ENCODE measurements around the gene ATP8A2.
A peak's percentile ranks its signal among the peaks of the same experiment; 100 is the strongest.

The ATP8A2 gene

DNA sequence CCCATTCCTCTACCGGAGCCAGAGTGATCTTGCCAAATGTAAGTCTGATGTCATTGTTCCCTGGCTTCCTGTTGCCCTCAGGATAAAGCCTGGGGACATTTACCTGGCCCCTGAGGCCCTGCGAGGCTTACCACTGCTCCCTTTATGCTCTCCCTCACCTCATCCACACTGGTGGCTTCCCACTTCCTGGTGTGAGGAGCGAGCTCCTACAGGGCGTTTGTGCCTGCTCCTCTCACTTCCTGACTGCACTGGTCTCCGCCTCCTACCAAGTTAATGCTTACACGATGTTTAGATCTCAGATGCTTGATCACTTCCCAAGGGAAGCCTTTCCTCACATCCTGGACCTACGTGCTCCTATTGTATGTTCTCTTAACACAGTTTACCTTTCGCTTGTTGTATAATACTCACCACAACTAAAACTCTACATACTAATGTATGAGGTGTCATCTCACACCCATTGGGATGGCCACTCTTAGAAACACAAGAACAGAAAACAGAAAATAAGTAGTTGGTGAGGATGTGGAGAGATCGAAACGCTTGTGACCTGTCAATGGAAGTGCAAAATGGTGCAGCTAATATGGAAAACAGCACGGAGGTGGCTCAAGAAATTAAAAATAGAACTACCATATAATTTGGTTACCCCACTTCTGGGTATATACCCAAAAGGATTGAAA is 502.4 kb downstream of the ATP8A2 start:
- DNase-seq (ENCODE audit: low read depth in 1 of 2, low spot score in 1 of 2), result no peak

DNA sequence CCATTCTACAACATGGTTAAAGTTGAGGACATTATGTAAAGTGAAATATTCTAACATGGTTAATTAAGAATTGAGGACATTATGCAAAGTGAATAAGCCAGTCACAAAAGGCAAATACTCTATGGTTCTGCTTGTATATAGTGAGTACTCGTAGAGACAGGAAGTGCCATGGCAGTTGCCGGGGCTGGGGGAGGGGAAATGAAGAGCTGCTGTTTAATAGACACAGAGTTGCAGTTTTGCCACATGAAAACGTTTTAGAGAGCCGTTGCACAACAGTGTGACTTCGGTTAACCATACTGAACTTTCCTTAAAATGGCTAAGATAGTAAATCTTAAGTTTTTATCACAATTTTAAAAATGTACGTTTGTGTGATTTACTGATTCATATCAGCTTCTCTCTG is 503.1 kb downstream of the ATP8A2 start:
- DNase-seq (ENCODE audit: low read depth in 1 of 2, low spot score in 1 of 2), result peak; percentile 11 to 14

DNA sequence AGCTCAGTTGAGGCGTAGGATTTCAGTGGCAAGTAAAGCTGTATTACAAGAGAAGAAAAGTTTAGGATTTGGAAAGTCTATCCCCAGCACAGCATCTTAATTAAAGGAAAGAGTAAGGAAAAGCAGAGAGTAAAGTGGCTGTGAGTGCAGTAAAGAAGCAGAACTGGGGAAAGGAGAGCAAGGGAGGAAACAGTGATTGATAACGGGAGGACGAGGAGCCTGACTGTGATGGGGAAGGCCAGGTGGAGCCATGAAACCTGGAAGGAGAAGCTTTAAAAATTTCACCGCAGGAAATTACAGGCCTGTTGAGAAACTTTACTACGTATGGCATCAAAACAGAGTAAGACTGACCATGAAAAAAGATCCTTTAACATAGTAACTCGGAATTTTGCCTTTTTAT is 504.5 kb downstream of the ATP8A2 start:
- DNase-seq (ENCODE audit: low read depth in 1 of 2, low spot score in 1 of 2), result no peak

DNA sequence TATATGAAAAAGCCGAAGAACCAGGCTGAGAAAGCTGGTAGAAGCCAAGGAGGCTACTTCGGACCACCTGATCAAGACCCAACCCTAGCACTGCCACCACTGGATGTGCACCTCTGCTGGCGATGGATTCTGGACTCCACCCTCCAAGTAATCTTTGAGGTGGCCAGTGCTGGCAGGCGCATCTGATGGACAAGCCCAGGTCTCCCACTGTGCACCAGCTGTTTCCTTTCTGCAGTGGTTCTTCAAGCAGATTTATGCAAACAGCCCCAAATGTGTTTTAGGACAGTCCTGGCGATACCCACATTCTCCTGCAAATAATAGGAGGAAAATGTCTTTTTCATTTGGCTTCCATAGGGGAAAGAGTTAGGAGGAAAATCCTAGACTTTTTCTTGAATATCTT is 507.7 kb downstream of the ATP8A2 start:
- no peak for DNase-seq (ENCODE audit: low read depth in 1 of 2, low spot score in 1 of 2)

DNA sequence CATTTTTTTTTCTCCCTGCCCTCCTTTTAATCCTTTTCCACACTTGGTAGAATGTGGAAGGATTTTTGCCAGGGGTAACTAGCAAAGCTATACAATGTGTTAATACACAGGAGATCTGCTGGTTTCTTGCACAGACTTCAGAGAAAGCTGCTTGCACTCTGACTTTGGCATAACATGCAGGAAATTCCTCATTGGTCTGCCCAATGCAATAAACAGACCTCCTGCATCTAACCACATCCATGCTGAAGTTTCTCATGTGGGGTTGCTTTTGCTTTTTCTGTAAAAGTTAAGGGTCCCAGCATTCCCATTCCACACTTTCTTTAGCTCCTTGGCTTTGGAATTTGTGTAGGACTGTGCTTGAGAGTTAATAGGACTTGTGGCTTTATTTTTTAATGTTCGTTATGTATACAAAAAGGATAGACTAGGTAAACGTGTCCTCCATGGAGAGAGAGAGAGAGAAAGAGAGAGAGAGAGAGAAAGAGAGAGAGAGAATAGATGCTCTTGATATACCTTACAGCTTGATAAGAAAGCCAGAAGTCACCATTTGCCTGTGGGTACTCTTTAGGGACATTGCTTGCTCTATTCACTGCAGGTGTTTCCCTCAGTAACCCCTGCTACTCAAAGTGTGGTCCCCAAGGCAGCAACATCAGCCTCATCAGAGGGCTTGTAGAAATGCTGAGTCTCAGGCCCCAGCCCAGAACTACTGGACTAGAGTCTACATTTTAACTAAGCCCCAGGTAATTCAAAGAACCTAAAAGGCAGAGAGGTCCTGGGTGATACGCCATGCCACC is 509.6 kb downstream of the ATP8A2 start:
- DNase-seq (ENCODE audit: low read depth in 1 of 2, low spot score in 1 of 2), result no peak

DNA sequence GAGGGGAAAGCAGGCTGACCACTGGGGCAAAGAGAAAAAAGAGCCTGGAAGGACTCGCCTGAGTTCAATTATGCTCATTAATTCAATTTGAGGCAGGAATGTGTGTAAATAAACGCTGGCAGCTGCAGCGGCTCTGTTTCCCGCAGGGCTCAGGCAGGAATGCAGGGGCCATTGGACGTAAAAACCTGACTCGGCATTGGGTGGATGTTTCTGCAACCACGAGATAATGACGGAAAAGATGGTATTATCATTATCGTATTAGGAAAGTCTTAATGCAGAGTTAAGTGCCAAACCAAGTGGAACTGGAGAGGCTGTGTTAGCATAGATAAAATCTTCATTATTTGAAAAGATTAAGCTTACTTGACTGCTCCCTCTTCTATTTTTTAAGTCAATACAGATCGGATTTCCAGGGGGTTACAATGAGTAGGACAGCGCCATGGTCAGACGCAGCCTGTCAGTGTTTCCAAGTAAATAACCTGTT is 510.2 kb downstream of the ATP8A2 start:
- DNase-seq (ENCODE audit: low read depth in 1 of 2, low spot score in 1 of 2), result no peak

DNA sequence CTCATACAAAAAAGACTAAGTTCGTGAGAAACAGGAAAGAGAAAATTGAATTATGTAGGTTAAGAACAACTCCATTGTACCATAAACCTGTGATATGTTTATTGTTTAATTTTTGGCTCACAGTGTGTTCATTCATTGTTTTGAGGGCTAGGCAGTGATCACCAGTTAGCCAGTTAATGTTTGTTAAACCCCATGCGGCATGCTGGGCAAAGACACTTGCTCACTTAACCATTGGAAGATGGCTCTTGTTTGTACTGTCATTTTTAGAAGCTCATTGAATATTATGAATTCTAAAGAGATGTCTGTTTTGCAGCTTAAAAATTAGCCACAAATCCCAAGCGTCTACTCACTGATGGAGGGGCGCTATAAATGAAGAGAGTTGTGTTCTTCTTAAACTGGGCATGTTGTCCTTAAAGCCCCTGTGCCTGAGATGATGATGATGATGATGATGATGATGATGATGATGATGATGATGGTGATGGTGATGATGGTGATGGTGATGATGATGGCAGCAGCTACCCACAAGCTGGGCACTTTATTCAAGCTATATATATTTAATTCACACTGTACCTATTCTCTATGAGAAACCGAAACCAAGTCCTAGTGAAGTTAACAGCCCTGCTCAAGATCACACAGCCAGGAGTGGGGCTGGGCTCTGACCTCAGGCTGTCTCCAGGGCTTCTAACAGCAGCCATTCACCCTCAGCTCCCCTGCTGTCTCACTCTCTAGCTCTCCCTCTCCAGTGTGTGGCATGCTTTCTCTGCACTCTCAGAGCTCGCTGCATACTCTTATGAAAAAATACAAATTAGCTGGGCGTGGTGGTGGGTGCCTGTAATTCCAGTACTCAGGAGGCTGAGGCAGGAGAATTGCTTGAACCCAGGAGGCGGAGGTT is 510.9 kb downstream of the ATP8A2 start:
- no peak for DNase-seq (ENCODE audit: low read depth in 1 of 2, low spot score in 1 of 2)

DNA sequence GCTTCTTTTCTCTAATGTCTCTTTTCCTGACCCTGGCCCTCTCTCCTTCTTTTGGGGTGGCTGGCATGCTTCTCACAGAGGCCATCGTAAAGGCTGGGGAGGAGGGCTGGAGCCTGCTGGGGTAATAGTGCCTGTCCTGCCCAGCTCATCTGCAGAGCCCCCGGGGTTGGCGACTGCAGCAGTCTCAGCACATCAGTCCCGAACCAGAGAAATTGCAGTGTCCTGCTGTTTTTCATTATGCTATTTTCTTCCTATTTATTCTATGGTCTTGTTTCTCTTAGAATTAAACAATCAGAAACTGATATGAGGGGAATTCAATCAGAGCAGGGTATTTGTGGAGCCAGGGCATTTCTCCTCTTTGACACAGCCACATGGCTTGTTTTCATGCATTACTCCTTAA is 513.6 kb downstream of the ATP8A2 start:
- DNase-seq (ENCODE audit: low read depth in 1 of 2, low spot score in 1 of 2), result no peak

DNA sequence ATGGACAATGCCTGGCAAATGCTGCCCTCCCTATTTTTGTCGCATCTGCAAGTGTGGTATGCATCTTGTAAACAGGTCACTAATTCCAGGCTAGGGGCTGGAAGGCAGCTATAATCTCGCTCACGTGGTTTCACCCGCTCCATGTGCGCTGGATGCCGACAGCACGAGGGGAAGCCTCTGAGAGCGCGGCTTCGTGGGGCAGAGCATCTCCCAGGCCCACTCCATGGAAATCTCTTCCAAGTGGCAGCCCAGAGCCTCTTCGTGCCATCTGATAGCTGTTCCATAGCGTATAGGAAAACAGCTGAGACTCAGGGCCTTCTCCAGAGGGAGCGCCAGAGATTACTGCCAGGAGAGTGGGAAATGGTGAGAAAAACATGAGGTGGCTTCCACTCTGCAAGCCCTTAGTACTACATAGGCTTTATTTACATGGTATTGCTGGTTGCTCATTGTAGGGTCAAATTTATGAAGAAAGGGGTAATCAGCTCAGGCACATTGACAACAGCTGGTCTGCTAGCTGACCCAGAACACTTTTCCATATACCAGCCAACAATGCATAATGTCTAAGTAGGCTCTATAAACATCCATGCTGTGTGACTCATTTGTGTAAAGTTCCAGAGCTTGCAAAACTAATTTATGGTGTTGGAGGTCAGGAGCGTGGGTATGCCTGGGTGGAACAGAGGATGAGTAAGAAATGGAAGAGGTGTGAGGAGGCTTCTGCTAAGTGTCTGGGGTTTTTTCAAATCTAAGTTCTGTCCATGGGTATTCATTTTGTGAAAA is 514.9 kb downstream of the ATP8A2 start:
- DNase-seq (ENCODE audit: low read depth in 1 of 2, low spot score in 1 of 2), result no peak

DNA sequence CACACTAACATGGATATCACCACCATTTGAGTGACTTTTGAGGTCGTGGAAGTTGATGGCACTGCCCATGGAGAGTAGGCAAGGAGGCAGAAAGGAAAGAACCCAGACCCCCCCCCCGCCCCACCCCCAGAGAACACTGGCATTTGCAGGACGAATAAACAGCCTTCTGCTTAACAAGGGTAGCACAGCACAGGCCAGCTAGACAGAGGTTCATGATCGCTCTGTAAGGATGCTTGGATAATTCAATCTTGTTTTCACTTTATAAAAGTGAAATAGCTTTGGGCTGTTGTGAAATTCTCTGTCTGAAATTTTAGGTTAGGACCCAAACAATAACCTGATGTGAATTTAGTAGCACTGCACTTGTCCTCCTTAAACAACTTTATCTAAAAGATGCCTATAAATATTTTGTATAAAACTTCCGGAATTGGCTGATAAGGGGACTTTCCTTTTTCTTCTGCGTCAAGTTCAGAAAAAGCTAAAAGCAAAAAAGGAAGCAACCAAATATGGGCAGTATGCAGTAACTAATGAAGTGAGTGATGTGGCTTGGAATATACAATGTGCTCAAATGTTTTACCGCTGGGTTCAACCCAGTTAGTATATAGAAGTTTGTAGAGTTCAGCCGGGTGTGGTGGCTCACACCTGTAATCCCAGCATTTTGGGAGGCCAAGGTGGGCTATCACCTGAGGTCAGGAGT is 516.3 kb downstream of the ATP8A2 start:
- no peak for DNase-seq (ENCODE audit: low read depth in 1 of 2, low spot score in 1 of 2)

DNA sequence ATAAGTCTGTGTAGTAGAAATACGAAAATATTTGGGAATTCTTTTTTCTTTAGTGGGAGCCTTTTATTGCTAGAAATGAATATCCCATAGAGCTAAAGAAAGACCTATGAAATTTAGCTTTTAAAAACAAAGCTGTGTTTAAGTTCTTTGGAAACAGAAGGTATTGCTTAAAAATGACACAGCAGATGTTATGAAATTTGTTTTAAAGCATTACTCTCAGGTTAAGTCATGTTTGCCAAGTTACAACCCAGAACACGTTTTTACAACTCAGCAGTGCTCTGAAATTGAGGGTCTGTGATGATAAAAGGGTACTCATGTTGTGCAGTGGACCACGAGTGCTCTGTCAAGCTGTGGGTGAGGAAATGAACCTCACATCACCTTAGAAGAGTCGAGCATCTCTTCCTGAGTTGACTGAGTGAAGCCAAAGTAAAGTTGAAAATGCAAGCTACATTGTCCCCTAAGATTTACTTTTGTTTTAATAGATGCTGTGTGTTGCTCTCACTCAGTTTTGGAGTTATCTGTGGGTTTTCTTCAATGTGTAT is 519.0 kb downstream of the ATP8A2 start:
- no peak for DNase-seq (ENCODE audit: low read depth in 1 of 2, low spot score in 1 of 2)

DNA sequence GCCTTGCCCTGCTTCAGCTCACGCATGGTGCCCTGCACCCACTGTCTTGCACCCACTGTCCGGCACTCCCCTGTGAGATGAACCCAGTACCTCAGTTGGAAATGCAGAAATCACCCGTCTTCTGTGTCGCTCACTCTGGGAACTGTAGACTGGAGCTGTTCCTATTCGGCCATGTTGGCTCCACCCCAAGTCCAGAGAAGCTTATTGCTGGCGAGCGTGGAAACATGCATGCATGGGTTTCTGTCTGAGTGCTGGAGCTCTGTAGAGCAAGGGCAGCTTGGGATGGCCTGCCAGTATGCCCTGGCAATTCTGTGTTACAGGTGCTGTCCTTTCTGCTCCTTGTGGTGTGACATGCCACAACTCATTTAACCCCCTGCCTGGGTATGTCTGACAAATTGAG is 527.2 kb downstream of the ATP8A2 start:
- DNase-seq (ENCODE audit: low read depth in 1 of 2, low spot score in 1 of 2), result no peak

DNA sequence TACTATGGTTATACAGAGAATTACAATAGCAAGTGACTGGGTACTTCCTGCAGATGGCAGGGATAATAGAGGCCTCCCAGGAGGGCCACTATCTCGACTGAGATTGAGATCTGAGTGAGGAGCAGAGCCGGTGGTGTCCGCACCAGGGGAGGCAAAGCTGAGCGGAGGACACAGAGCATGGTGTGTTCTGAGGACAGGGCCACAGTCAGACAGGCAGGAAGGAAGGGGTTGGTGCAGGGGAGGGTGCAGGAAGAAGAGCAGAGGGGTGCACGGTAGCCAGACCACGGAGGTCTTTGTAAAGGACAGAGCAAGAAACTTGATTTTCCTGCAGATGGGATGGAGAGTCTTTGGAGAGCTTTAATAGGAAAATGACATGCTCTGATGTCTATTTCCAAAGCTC is 527.7 kb downstream of the ATP8A2 start:
- DNase-seq (ENCODE audit: low read depth in 1 of 2, low spot score in 1 of 2), result no peak

DNA sequence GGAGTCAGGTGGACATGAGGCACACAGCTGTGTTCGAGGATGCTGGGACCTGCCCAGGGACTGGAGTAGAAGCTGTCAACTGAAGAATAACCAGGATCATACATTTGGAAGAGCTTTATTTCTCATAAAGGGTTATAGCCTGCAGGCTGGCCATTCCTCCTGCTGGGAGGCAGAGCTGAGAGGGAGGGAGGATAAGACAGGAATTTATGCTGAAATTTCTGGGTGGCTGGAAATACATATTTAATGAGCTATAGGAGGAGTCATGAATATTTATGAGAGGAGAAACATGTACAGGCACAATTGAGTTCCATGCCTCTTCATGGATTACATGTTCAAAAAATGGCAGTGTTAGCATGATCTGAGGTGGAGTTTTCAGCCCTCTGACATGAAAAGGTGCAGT is 528.2 kb downstream of the ATP8A2 start:
- DNase-seq (ENCODE audit: low read depth in 1 of 2, low spot score in 1 of 2), result no peak

DNA sequence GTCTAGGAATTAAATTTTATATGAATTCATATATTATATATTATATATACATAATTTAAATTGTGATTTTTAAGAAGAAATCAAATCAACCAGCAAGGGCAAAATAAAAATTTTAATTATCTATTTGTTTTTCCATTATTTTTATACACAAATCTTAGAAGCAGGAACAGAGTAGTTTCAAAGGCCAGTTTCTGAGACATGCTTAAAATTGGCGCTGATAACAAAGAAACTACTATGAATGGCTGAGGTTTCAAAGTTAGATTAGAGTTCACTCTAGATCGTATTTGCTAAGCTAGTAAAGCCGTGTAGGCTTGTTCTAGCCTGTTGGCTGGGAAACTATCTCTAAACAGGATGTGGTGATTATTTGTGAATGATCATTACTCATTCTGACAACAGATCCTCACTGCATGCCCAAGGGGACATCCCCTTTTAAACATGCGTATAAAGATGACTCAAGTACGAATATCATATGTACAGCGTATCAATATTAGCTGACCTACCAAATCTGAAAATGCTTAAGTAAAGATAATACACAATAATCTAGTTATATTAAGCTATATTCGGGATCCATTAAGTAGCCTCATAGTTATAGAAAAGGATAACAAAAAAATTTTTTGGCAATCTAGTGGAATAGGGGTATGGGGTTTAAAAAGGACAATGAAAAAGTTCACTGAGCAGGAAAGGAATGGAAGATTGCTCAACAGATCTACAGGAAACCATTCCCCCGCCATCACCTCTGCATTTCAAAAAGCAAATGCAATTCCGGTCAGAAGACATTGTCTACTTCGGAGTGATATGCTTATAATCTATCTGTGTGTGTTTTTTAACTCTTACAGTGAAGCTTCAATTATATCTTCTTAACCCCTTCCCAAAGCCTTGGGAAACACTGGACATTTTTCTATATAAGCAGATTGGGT is 529.9 kb downstream of the ATP8A2 start:
- DNase-seq (ENCODE audit: low read depth in 1 of 2, low spot score in 1 of 2), result no peak

DNA sequence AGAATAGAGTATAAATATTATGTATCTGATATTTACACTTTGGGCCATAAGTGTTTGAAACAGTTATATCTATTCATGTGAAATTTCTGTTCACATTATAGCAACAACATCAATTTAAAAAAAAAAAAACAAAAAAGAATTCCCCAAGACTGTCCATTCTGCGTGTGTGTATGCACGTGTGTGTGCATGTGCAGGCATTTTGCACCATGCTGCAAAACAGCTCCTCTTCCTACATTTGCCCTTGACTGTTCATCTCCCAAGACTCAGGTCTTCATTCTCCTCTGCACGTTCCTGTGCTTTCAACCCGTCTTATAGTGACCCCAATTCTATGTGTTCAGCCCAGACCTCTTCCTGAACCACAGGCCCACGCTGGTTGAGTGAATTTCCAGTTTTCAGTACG is 530.7 kb downstream of the ATP8A2 start:
- no peak for DNase-seq (ENCODE audit: low read depth in 1 of 2, low spot score in 1 of 2)

DNA sequence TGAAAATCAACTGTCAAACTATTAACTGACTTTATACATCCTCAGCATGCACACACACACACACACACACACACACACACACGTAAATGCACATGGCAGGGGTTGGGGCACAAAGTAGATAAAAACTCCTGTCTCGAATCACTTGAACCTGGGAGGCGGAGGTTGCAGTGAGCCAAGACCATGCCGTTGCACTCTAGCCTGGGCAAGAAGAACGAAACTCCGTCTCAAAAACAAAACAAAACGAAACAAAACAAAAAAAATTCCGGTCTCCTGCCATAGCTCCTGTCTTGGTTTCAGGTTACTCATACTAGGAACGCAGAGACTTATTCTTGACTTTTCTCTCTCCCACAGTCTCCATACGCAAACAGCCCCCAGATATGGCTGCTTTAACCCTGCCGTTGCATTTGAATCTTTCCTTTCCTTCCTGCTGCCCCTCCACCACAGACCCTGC is 531.1 kb downstream of the ATP8A2 start:
- no peak for DNase-seq (ENCODE audit: low read depth in 1 of 2, low spot score in 1 of 2)

DNA sequence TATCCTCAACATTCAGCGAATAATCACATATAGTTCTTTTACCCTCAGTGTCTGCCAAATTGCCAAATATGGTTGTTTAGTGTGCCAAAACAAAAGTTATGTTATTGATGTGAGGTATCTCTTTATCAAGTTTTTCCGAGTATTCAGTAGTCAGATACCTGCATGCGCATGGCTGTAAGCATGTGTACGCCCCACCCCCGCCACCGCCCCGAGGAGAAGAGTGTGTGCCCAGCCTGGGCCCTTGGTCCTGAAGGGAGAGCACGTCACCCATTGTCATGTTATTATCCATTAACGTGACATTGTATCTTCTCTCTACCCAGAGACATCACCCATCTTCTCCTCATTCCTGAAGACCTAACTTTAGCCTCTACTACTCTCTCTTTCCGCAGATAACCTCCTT is 533.1 kb downstream of the ATP8A2 start:
- no peak for DNase-seq (ENCODE audit: low read depth in 1 of 2, low spot score in 1 of 2)

DNA sequence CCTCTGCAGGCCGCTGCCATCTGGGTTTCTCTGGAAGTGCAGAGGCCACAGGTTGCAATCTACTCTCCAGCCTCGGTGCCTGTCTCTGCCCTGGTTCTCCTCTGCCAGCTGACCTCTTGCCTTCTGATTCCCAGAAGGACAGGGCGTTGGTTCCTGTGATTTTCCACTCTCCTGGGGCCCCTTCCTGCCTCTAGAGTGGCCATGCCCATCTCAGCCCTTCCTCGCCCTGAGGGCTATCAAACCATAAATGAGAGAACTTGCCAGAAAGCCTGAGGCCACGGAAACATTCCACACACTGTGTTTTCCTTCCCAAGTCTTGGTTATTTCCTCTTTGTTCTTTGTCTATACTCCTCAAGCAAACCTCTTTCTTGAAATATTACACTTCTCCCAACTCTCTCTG is 533.8 kb downstream of the ATP8A2 start:
- no peak for DNase-seq (ENCODE audit: low read depth in 1 of 2, low spot score in 1 of 2)

All from stimulated activated CD4-positive, alpha-beta T cell treated with anti-CD3 and anti-CD28 coated beads, Interleukin-15, amount 100 ng/mL, for 1 hour (primary cell).